Ammon's horn (tissue), 1 donor: ENCODE data around the gene MOG.

Experiments
- DNase-seq: peaks from one replicate; pipeline ENCODE4 v3.0.0-alpha.2; 2016; ENCODE audit warnings: low spot score

MOG gene

DNA sequence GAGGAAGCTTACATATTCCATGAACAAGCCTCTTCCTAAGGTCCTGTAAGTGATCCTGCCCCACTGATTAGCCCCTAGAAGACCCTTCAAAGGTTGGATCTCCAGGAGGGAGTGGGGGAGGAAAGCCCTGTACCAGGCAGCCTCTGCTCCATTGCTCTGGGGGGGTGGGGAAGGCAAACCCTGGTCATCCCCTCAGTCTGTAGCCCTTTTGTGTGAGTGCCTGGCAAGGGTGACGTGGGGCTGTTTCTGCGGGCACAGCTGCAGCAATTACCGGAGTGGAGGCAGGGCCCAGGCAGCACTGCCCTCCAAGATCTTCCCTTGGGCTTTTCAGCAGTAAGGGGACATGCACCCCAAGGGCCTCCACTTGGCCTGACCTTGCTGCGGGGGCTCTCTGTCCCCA lies at the start of gene MOG:
MOG (plus strand) TSS at position 295 of the 400 bp plus-strand sequence. CDS start 118 bp downstream, outside the sequence.
- peak; percentile 97 for DNase-seq

DNA sequence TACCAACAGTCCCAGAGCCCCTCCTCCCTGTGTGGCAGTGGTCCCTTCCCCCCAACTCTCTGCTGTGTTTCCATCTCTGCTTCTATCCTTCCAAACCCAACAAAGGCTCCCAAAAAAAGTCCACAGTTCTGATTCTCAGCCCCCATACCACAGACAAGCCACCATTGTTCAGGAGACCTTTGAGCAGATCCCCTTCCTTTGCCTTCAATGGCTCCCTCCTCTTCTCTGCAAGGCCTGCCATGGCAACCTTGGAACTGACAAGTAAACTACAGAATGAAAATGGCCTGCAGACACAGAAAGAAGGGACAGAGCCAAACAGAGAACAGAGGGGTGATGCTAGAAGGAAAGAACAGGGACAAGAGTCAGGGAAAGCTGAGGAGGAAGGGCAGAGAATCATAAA lies 48.8 kb upstream of the MOG start:
- DNase-seq = peak; percentile 68

DNA sequence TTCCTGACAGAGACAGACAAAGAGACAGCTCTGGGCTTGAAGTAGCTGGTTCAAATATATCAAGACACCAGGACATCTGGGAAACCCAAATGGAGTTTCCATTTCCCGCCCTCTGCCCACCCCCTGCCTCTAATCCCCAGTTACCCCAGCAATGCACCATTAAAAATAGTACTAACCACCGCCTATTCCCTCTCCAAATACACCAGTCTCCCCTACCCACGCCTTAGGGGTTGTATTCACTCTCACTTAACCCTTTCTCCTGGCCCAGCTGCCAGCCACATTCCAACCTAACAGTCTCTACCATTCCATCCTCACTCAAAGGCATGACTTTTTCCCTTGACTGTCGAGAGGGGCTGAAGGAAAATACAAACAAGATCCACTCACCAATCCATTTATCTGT lies 46.4 kb upstream of the MOG start:
- no peak for DNase-seq

DNA sequence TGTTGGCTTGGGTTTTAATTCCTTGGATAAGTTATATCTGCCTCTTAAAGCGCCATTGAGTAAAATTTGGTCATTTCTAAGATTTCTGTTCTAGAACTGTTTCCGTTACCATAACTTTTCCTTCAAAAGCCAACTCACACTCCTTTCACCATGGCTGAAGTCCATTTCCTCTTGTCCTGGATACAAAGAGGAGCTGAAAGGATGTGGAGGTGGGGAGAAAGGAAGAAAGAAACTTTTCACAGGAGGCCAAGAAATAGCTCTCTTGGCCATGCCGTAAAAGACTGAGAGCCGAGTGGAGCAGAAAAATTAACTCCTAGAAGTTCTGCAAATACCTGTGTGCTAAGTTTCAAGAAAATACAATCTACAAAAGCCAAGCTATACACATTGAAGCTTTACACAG lies 45.5 kb upstream of the MOG start:
- DNase-seq = peak; percentile 53

DNA sequence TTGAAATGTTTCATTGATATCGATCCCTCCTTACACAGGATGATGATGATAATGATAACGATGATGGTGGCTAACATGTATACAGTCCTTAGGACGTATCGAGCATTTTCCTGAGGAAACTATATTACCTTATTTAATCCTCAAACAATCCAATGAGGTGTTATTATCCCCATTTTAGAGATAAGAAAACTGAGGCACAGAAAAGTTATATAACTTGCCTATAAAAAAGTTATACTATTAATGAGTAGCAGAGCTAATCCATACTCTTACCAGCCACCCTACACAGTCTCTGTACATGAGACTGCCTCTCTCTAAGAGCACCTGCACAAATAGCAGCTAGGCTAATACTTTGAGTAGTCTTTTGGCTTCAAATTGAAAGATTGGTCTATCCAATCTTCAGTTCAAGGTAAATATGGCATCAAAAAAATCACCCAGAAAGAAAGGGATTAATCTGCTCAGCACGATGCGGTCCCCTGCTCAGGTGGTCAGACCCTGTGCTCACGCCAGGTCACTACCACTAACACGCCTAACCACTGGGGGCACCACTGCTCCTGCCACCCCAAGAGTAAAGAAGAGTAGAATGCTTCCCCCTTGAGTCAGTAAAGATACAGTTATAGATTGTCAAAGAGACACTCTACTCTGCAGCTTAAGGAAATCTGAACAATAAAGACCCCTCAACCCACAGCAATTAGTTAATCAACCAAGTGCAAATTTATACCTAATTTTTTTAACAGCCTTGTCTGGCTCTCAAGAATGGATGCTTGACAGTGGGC lies 38.9 kb upstream of the MOG start:
- no peak for DNase-seq

DNA sequence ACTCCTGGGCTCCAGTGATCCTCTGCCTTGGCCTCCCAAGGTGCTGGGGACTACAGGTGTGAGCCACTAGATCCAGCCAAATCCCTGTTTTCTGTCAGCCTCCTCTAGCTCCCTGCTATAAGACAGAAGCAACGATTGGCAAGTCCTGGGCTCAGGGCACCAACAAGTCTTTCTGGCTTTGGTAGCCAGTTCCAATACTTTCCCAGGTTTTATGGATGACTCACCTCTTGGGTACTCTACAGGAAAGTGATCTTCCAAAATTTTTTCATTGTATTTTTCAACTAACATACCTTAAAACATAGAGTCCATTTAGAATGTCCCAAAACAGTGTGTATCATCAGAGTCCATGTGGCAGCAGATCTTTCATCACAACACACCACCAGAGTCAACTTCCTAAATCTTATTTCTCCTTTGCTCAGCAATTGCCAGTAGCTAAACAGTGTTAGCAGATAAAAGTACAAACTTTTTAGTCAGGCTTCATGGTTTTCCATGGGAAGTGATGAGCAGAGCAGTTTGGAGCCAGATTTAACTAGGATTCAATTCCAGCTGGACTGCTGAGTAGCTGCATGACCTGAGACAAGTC lies 37.2 kb upstream of the MOG start:
- no peak for DNase-seq

DNA sequence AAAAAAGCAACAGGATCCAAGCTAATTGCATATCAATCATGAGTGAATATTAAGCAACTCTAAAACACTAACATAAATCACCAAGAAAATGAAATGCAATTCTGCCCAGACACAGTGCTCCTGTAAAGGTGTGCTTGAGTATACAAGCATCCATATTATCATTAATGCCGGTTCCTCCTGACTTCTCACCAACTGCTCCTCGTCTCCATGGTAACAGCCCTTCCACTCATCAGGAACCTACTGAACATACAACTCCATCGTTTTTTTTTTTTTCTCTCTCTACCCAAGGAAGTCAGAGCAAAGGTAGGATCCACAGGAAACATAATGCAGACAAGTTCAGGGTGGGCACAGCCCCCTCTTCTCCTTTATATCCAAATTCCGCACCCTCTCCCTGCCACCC lies 36.3 kb upstream of the MOG start:
- no peak for DNase-seq

DNA sequence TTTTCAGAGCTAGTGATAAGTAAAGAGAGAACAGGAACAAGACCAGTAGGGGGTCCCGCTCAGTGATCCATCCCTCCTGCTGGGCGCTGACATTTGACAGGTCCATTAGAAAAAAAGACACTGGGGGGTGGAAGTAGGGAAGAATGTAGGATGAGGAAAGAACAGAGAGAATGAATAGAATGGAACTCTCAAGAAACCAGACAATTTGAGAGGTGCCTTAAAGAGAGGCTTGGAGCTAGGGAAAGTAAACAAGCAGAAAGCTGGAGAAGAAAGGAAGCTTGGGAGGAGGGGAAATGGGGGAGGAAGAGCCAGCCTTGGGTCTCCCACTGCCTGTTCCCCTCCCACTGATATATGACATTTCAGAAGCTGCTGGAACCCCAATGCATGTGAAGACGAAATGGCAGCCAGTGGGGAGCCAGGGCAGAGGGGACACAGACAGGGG lies 32.4 kb upstream of the MOG start:
- DNase-seq = no peak

DNA sequence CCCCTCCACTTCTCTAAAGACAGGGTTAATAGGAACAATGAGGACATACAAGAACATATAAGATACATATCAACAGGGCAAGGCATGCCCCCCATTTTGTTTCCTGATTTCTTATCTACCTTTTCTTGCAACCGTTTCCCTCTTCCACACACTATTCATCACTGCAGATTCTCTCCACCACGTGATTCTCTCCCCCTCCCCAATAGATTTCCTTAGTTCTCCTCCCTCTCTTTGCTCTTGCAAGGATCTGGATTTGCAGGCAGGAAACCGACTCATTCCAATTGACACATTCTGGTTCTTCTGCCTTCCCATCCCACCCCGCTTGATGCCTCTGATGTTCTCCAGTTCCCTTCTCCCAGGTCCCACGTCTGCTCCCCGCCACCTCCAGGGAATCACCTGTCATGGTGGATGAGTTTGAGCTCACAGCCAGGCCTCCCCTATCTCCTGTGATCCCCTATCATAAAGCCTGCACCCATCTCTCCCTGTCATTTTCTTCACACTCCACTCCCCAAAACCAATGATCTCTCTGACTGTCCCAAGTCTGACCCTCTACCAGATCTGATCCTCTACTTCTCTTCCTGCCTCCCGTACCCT lies 31.5 kb upstream of the MOG start:
- DNase-seq = no peak

DNA sequence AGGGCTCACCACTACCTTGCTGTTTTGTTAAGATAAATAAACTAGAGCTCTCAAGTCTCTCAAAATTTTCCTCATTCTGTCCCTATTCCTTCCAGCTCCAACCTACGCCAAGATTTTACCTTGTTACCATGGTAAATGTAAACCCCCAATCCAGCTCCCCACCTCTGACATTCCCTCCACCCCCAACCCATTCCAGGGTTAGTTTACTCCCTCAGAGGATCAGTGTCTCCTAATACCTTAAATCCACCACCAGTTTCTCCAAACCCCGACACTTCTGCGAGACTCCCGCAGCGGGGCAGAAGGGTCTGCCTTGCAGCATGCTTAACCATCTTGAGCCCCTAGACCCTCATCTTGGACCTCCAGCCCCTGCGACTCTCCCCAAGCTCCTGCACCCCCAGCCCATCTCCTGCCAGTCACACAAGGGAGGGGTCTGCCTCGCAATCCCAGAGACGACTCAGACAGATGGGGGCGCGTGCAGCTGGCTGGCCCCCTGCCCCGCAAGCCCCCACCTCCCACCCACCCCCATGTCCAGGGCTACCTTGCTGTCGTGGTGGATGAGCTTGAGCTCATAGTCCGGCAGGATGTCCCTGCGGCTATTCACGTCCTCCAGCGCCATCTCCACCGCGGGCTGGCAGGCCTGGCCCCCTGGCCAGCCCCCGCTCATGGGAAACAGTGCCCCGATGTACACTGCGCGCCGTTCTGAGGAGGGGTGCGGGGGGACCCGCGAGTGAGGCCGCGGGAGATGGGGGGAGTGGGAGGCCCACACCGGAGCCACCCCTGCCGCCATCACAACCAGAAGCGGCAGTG lies 29.7 kb upstream of the MOG start:
- no peak for DNase-seq

DNA sequence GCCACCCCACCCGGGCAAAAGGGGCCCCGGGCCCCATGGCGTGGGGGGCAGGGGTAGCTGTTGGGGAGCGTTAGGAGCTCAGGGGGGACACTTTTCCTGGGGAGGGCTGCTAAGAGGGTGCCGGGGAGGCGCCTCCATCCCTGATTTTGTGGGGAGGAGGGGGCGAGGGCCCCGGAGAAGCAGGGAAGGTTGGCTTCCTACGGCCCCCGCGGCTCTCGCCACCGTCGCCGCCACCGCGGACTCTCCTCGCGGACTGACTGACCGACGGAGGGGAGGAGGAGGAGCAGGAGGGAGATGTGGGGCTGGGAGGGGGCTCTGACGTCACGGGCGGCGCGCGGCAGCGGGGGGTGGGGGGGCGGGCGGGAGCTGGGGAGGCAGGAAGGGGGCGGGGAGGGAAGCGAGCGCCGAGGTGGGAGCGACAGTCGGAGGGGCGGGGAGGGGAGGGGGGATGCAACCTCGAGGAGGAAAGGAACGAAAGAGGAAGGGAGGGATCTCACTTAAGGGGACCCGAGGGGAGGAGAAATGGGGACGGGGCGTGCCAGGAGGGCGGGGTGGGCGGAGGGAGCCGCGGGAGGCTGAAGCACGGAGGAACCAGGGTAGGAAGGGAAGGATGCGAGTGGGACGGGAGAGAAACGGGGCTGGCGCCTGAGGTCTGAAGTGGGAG lies 29.0 kb upstream of the MOG start:
- DNase-seq = peak; percentile 79

DNA sequence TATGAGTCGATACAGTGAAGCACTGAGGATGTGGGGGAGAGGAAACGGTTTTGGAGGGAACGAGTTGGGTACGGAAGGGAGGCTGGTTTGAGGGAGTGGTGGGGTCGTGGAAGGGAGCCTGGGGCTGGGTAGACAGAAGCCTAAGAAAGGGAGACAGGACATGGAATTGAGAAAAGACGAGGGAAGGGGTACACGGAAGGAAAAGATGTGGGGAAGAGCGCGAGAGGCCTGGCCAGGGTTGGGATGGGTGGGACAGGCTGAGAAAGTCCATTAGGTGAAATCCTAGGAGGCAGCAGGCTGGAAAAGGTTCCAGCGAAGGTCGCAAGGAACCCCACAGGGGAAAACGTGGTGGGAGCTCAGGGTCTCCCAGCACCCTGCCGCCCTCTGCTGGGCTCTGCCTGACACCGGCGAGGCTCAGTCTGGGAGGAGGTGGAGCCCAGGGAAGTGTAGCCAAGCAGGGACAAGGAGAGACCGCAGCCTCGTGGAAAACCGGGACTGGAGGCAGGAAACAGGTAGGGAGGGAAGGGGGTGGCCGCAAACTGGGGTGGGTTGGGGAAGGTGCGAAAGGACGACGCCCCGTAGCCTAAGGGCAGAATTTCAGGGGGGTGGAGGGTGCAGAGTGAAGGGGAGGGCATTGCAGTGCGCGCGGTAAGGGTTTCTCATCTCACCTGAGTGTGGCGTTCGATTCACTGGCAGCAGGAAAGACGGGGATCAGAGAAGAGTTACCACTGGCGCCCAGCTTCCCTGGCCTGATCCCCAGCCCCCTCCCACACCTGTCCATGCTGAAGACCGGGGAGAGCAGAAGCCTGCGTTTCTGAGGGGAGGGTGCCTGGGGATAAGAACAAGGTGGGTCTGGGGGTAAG lies 28.2 kb upstream of the MOG start:
- peak; percentile 85 for DNase-seq

DNA sequence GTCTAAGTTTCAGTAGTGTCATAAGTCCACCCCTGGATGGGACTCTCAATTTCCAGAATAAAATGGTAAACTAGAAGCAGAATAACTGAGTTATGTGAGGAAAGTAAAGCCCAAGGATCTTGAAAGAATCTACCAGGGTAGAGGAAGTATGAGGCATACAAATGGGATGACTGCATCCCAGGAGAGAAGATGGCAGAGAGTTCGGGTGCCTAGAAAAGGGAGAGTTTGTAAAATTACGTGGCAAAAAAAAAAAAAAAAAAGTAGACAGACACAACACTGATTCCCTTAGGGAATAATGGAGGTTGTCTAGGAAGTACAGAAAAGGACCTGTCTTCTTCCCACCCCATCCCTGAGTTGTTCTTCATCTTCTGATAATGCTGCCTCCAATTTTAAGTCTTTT lies 27.3 kb upstream of the MOG start:
- DNase-seq = no peak

DNA sequence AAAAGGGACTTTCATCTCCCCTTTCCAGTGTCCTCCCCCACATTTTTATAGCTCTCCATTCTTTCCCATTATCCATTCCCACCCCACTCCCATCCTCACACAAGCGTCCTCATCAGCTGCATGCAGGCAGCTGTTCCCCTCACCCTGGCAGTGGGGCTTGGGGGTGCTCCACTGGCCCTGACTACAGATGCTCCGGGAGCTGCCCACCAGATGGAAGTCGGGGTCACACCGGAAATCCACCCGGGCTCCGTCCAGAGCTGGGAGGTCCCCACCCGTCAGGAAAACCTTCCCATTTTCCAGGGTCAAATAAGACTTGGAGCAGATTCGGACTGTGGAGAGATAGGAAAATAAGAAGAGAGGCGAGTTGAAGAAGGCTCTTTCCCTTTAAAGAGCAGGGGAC lies 26.6 kb upstream of the MOG start:
- DNase-seq = no peak

DNA sequence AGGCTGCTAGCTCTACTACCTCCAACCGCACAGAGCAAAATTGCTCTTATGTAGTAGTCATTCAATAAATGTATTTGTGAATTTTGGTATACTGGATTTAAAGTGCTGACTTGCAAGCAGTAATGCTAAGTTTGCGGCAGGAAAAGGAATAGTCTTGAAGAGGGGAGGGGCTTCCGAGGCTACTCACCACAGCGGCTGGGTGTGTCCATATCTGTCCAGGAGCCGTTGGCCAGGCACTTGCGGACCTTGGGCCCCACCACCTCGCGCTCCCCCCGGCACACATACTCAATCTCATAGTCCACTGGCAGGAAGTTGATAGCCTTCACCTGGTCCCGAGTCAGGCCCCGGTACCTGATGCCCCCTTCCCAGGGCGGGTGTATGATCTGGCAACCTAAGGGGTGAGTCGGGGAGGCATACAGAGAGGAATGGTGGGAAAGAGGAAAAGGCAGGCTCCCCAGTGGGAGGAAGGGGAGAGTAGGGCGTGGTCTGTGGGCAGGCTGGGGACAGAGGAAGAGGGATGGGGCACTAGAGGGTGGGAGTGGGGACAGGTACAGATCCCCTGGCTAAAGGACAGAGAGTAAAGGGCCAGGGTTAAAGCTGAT lies 25.6 kb upstream of the MOG start:
- no peak for DNase-seq

DNA sequence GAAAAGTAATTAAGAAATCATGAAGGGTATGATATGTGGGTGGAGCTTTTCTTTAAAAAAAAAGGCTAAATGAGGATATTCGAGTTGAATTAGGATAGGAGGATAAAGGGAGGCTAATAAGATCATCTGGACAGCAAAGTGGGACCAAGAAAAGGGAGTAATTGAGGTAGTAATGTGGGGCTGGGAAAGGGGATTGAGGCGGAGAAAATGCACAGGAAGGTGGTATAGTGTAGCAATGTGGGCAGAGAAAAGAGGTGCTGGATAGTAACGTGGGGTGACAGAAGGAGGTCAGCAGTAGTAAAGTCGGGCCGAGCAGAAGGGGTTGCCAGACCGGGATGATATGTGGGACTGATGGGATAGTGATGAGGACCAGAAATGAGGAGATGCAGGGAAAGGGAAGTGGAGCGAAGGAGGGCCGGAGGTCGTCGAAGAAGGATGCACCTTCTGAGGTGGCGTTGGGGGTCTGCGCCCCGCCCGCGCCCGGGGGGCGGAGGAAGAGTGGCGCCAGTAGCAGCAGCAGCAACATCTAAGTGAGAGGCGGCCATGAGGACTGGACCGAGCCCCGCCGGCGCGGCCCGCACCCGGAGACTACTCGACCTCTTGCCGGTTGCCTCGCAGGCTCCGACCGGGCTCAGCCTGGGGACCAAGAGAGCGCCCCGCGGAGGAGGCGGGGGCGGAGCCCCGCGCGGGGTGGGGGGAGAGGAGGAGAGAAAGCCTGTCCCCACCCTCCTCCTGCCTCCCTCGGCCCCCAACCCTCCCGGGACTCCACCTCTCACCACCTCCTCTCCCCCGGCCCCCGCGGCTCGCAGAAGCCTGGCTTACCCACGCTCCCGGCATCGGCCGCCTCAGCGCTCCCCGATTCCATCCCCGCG lies 24.8 kb upstream of the MOG start:
- DNase-seq = peak; percentile 69

DNA sequence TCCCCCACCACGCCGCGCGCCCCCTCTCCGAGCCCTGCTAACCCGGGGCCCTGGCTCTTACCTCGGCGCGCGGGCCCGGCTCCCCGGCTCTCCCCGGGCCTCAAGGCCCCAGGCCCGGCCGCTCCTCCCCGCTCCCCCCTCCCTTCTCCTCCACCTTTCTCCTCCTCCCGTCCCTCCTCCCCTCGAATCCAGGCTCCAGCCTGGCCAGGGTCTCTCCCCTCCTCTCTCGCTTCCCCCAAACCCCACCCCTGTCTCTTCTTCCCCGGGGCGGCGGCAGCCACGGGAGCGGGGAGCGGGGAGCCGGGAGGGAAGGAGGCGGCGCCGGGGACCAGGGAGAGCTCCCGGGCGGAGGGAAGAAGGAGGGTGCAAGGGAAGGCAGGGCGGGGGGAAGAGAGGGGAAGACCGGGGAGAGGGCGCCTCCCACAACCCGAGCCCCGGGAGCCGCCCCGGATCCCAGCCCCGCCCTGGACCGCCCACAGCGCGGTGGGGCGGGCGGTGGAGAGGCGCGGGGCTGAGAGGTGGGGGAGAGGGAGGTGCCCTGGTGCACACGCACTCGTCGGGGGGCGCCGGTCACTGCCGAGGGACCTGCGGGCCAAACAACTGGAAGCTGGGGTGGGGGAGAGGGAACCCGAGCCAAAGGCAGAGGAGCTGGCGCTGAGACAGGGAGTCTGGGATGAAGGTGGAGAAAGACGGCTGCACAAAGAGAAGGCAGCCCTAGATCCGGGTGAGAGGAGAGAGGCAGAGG lies 23.9 kb upstream of the MOG start, which contains the start of gene GABBR1:
GABBR1 (minus strand) TSS at position 395 of the 745 bp plus-strand sequence. CDS start 798 bp downstream, outside the sequence.
- peak; percentile 91 for DNase-seq

DNA sequence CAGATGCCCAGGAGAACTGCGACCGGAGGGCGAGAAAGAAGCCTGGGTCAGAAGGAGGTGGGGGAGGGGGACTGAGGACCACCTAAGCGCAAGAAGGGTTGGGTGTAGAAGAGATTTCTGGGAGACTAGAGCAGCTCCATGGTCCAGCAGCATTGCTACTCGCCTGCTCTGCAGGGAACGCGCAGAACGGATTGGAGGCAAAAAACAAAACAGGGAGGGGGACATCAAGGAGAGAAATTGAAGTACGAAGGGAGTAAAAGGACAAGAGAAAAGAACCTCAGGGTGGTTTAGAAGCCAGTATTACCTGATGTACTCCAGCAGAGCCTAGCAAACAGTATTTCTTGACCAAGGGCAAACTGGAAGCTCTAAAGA lies 23.4 kb upstream of the MOG start:
- DNase-seq = no peak

DNA sequence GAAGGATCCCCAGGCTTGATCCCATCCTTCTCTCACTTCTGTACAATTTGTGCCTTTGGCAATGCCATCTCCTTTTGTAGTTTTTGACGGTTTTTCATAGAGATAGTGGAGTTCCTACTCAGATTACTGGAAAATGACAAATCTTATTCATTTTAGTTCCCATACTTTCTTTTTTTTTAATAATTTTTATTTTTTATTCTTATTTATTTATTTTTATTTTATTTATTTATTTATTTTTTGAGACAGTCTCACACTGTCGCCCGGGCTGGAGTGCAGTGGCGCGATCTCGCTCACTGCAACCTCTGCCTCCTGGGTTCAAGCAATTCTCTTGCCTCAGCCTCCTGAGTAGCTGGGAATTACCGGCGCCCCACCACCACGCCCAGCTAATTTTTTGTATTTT lies 19.6 kb upstream of the MOG start:
- no peak for DNase-seq
